Germinal center (tissue), 1 donor: ENCODE results near the gene CRYBG1.

Source experiments
- DNase-seq: peaks from one replicate; pipeline ENCODE4 v3.0.0; 2012; ENCODE audit warnings: mixed read lengths, low spot score

Gene CRYBG1

DNA sequence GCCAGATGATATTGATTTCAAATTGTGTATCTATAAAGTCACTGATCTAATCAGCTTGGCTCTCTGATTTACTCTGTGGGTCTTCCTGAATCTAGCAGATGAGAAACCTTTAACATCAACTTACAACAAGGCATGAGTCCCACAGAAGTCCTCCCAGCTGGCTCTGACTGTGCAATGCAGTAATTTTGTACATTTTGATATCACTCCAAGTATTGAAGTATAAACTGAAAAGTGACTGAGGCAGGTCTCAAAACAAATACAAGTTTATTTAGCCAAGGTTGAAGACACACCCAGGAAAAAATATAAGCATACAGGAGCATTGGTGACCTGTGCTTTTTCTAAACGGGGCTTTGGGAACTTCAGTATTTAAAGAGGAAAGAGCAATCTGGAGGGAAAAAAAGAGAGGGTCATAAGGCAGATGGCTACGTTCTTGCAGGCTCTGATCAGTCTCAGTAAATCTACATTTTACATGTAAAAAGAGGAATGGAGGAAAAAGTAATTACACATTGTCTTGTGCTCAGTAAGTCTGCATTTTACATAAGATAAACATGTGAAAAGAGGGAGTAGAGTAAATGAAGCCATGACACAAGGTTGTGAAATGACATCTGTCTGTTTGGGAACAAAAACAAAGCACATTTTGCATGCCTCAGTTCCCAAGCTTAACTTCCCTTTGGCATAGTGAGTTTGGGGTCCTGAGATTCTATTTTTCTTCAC, 59.5 kb downstream of the CRYBG1 start:
- DNase-seq: no peak

GRCh38 chr6:106421496-106421895, 61.0 kb downstream of the CRYBG1 start:
- DNase-seq: no peak

DNA sequence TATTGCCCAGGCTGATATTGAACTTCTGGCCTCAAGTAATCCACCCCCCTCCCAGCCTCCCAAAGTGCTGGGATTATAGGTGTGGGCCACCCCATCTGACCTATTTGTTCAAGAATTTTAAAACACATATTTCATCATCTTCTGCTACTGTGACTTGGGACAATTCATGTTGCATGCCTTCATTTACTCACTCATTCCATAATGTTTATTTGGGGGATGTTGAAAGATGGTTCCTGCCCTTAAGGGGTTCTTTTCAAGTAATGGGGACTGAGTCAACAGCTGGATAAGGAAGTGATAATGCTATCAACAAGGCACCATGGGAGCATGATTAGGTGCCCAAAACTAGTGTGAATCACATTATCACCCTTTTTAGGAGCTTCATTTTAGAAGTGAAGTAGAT, 62.0 kb downstream of the CRYBG1 start:
- no peak for DNase-seq

DNA sequence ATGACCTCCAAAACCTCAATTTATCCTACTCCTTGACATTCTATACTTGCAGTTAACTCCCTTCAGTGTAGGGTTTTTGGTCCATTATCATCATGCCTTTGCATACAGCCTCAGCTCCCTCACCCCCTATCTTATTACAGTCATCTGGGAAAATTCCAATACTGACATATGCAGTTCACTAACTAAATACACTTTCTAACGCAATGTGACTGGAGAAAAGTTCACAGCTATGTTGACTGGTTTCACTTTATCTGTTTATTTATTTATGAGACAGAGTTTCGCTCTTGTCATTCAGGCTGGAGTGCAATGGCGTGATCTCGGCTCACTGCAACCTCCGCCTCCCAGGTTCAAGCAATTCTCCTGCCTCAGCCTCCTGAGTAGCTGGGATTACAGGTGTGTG, 64.9 kb downstream of the CRYBG1 start:
- DNase-seq: no peak

- DNase-seq: no peak
These were observed 65.9 kb downstream of the CRYBG1 start for GRCh38 chr6:106426250-106426970.

DNA sequence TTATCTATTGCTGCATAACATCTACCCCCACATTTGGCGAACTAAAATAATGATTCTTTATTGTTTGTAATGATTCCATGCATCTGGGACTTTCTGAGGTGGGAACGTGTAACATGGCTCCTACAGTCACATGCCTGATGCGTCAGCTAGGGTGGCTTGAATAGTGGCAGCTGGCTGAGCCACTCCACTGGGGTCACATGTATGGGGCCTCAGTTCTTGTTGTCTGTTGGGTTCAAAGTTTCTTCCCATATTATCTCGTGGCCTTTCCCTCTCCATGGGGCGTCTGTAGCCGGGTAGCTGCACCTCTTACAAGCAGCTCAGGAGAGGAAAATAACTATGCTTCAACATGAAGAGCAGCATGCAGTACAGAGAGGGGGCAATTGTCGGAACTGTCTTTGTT, 69.9 kb downstream of the CRYBG1 start:
- no peak for DNase-seq

DNA sequence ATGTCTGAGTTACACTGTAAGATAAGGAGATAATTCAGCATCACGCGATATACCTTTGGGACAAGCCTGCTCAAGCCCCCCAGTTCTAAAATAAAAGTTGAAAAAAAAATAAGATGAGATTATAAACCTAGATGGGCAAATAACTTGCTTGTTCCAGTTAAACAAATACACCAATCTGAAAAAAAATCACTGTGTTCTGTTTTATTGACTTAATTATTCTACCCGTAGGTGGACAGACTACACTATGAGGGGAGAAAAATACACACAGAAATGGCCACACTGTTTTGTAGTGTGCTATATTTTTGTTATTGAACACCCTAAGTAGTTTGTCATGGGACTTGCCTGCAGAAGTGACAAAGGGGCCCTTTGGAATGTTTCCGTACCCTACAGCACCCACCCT, 70.9 kb downstream of the CRYBG1 start:
- DNase-seq: no peak

DNA sequence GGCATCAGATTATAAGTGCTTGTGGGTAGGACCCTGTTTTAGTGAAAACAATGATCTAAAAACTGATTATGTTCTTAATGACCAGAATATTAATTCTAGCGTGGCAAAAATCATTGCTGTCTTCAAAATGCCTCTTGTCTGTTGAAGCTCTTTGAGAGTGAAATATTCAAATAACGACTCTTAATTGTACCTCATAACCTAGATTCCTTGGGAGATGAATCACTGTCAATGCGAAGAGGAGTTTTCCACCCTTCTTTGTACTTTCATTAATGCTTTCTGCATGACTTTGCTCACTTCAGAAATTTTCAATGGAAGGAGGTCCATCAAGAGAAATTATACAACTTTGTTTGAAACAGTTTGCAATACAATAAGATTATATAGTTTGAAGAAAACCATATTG, 71.5 kb downstream of the CRYBG1 start:
- DNase-seq: no peak

GRCh38 chr6:106434530-106434929, 74.0 kb downstream of the CRYBG1 start:
- DNase-seq: no peak

DNA sequence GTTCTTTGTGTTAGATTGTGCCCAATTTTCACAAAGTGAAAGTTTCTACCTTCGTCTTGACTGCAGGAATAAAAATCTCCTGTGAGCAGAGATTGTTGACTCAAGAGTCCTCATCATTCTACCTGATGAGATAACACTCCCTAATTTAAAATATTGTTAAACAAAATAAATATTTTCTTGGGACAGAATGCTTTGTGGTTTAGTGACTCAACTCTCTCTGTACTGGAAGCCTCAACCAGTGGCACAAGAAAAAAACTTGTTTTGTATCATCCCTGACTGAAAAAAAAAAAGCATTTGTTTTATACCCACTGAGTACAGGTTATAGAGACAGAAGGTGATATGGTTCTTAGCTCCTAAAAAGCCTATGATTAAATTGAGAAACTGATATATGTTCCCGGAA, 78.9 kb downstream of the CRYBG1 start:
- no peak for DNase-seq

DNA sequence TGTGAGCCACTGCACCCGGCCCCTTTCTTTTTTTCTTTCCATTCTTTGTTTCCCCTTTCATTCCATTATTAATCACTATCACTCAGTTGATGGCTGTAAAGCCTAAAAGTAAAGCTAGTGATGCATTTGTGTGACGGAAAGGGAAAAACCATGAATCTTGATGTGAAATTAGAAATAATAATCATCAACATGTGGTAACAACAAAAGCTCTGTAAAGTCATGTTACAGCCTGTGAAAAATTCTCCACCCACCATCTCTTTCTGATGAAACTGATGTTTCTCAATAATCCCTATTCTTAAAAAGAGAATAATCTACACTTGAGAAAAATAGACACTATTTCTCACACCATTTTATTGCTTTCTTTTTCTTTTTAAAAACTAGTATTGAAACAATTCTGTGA, 80.0 kb downstream of the CRYBG1 start:
- DNase-seq: no peak

DNA sequence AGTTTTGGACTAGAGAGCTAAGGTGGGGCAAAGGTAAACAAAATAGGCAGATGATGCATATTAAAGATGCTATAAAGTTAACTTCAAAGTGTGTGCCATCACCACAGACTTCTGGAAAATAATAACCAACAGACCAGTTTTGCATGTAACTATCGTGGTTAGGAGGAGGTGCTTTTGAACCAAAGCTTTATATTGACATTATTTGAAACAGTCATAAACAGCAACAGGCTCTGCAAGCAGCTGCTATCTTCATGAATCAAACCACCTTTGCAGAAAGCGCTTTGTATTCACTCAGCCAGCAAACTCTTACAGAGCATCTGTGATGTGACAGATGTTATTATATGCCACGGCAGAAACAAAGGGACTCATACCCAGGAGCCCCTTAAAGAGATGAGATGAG, 81.9 kb downstream of the CRYBG1 start:
- DNase-seq: no peak

DNA sequence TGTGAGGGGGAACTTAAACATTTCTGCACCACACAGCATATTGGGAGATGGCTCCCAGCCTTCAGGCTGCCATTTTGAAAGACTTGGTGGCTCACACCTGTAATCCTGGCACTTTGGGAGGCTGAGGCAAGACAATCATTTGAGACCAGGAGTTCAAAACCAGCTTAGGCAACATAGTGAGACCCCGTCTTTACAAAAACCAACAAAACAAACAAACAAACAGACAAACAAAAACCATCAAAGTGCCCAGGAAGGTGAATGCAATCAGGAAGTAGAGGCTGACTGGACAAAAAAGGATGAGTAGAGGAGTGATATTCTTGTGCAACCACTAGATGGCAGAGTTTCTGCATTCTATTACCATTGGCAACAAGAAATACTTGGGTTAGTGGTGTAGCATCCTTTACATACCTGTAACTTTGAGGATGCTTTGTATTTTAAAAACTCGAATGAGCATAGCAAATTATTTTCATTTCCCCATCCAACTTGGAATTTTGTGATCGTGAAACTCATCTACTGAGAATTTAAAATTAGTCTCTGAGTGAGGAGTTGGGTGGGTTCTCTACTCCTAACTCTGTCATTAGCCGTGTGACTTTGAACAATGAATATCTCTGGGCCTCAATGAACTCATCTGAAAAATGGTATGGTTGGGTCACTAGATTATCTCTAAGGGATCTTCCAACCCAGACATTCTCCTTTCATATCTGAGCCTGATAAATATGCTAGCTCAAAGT, 84.4 kb downstream of the CRYBG1 start:
- peak; percentile 74 for DNase-seq

- DNase-seq: no peak
These were observed 85.0 kb downstream of the CRYBG1 start for GRCh38 chr6:106445508-106445878.

DNA sequence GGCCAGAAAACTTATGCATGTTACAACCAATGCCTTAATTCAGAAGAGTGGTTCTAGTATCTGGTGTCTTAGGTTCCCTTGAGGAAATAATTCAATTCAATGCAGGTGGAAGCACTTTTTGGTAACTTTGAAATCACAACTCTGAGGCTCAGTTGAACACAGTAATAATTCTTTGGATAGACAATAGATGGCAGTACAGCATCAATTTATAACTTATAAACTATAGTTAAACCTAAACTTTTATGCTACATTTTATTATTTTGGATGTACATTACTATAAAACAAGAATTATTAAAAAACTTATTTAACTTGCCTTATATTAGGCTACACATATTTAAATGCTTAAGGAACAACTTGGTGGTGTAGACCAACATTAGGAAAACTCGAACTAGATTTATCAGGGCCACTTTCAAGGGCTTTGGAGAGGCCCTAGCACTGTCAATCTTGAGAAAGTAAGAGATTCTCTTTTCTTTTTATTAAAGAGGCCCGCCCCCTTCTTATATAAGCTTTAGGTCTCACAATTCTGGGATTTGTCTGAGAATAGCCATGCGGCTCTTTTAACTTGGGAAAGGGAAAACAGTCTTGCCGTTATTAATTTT, 85.9 kb downstream of the CRYBG1 start:
- DNase-seq: peak; percentile 17

DNA sequence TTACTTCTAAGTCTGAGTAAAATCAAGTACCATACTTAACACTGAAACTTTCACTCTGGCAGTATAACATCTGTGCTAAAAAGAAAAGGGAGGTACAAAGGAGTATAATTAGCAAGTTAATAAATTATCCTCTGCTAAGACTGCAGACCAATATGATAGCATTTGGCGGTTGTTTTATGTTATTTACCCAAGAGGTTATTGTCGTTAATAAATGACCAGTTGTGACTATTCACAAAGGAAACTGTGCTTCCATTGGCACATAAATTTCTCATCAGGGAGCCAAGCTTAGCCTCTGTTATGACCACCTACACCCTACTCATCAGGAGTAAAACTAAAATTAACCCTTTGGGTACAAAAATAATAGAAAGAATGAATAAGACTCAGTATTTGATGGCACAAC, 86.5 kb downstream of the CRYBG1 start:
- no peak for DNase-seq

DNA sequence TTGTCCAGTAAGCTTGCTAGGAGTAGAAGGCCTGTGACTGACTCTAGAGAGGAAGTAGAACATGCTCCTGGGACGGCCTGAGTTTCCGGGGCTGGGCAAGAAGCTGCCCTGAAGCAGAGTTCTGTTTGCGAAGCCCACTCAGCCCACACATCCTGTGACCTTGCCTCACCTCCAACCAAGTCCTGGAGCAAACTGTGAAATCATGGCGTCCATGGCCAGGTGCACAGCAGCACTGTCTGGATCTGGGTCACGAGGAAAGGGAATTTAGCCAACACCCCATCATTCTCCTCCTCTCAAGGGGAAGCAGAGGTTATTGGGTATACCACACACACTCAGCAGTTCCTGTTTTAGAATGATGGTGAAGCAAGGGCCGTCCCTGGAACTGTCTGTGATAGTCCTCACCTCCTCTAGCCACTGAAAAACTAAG, 87.5 kb downstream of the CRYBG1 start:
- peak; percentile 20 for DNase-seq

DNA sequence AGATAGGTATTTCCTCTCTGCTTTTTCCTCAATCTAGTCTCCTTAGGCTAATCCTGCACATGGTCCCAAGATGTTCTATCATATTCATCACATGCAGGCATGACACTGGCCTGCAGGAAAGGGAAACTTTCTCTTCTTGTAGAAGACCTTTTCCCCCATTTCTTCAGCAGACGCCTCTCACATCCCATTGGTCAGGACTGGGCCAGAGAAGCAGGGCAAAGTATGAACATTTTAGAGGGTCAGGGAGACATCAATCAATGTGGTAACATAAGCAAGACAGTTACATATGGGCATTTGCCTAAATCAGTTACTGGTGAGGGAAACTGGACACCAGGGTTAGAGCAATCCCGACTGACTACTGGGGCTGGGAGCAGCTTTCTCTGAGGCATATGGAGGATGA, 90.1 kb downstream of the CRYBG1 start:
- DNase-seq: no peak

GRCh38 chr6:106451439-106451838, 90.9 kb downstream of the CRYBG1 start:
- DNase-seq: no peak

DNA sequence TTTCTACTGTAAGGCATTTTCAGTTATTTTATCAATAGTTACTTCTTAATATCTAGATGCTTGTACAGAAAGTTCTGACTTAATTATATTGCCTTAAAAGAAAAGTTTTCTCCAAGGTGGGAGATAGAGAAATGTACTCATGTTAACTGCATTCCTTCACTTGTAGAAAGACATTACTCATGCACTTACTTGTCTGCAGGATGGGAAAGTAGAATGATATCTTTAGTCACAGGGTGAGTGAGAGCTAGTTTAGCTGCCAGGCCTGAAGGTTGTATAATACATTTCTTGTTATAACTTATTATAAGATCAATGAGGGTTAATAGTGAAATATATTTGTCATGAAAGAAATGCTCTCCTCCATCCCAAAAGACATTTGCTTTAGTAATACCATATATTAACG, 92.1 kb downstream of the CRYBG1 start:
- DNase-seq: no peak

GRCh38 chr6:106453756-106454367, 93.3 kb downstream of the CRYBG1 start:
- DNase-seq: no peak

DNA sequence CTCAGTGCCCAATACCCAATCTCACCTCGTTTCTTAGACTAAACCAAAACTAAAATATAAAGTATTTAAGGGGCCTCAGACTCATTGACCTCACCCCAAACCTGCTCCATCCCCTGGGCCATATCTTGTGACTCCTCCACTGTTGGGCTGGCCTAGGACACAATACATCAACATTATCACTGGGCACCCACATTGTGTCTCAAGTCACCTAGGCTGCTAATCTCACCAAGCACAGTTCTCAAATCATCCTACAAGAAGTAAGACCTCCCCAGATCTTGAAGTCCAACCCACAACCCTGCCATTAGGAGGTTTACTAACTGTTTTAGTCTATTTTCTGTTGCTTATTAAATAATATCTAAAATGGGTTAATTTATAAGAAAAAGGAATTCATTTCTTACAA, 96.2 kb downstream of the CRYBG1 start:
- no peak for DNase-seq
